Lower leg skin (tissue), 3 donors: ENCODE results near the gene CDYL2.

ENCODE experiments used
- CTCF ChIP-seq, 3 donors: fragments of 450-650 bp; IDR thresholded peaks; one replicate each; pipeline ENCODE4 v1.5.1; 2016; ENCODE audit warnings: antibody characterized with exemption in 3 of 3, mild to moderate bottlenecking in 3 of 3, moderate library complexity in 2 of 3
- POLR2A ChIP-seq, 2 donors: fragments of 450-650 bp; IDR thresholded peaks; one replicate each; pipeline ENCODE4 v1.6.1; 2016 to 2017; ENCODE audit warnings: antibody characterized with exemption in 2 of 2, mild to moderate bottlenecking in 1 of 2, moderate library complexity in 1 of 2

GRCh38 chr16:80784951-80785350, 19.4 kb downstream of the CDYL2 start:
- TF ChIP-seq POLR2A (IDR thresholded peaks at IDR 0.05) (no peak), CTCF (IDR thresholded peaks at IDR 0.05) (no peak)
